Activated CD4-positive, alpha-beta memory T cell treated with anti-CD3 and anti-CD28 coated beads, Interleukin-2, amount 10 ng/mL, durations not matched to agents 7 days and 5 days (primary cell): ENCODE results near the gene EXOC6B. TPM values are rescaled to one million over a fixed set of nuclear protein-coding genes. Genes with fewer than 3 reads are reported as not detected.

Experiments
- CTCF ChIA-PET: fragments of 350-600 bp; sonication (Branson Sonifier 250); formaldehyde crosslinking; loops from one replicate; lab custom pipeline; 2021; ENCODE audit warnings: antibody characterized with exemption, inconsistent platforms; lab: Charles Lee
- POLR2A ChIA-PET: fragments of 350-600 bp; sonication (Branson Sonifier 250); formaldehyde crosslinking; loops from one replicate; lab custom pipeline; 2021; ENCODE audit warnings: antibody characterized with exemption; lab: Charles Lee
- DNase-seq: peaks from one replicate; pipeline ENCODE4 v3.0.0-alpha.2; 2020
- H3K27ac Mint-ChIP-seq: one replicate; pipeline ENCODE4 v1.8.0; 2021; ENCODE audit warnings: mild to moderate bottlenecking, mixed read lengths
- H3K27me3 Mint-ChIP-seq: one replicate; pipeline ENCODE4 v1.8.0; 2021; ENCODE audit warnings: mixed read lengths
- H3K36me3 Mint-ChIP-seq: one replicate; pipeline ENCODE4 v1.8.0; 2021; ENCODE audit warnings: low read depth, mixed read lengths
- H3K4me1 Mint-ChIP-seq: one replicate; pipeline ENCODE4 v1.8.0; 2021; ENCODE audit warnings: mixed read lengths
- H3K4me3 Mint-ChIP-seq: one replicate; pipeline ENCODE4 v1.8.0; 2021; ENCODE audit warnings: mild to moderate bottlenecking, mixed read lengths
- H3K9me3 Mint-ChIP-seq: one replicate; pipeline ENCODE4 v1.8.0; 2021; ENCODE audit warnings: mixed read lengths
- total RNA-seq, 2 experiments: library from RNA; stranded (reverse); gene quantifications; one replicate each; pipeline ENCODE4 v1.2.3, GENCODE V29; 2021

EXOC6B gene
- total RNA-seq, 2 experiments from 2014 or later, result 18.7 to 24.2 TPM

DNA sequence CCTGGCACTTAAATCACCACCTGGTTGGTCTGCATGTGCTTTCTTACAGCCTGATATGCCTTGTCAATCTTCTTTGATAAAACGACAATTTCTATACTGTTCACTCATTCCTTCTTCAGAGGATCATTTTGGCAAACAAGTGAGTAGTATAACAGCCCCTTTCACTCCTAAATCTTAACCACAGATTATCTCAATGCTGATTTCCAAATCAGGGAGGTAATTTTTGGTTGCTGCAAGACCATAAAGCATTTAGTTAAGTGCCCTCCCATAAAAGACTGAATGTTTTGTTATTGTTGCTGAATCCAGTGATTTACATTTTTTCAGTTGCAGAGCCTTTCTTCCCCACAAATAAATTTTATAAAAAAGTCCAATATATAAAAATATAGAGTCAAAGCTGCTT lies 549.0 kb downstream of the EXOC6B start:
- ChIA-PET POLR2A (no interaction called here), CTCF (no interaction called here)
- Mint-ChIP-seq H3K9me3 (no peaks in the 10 kb centered on the region), H3K27me3 (no peaks in the 10 kb centered on the region), H3K4me3 (no peak overlapping the region), H3K36me3 (no peaks in the 10 kb centered on the region), H3K4me1 (no peaks in the 10 kb centered on the region), H3K27ac (no peak overlapping the region)
- no peak for DNase-seq

DNA sequence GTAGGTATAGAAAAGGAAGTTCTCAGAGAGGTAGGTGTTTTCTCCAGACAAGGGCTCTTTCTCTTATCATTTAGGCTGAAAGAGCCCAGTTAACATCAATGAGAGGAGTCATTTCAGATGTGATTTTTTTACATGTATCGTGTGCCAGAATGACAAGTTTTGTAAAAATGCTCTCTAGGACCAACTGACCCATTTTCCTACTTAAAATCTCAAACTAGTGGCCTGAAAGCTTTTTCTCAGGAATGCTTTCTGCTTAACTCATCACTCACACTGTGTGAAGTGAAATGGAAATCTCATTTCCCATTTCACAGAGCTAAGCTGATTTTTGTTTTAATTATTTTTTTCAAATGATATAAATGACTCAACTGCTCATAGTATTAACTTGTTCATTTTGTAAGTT lies 549.5 kb downstream of the EXOC6B start:
- Mint-ChIP-seq H3K4me1 (no peaks in the 10 kb centered on the region), H3K9me3 (no peaks in the 10 kb centered on the region), H3K36me3 (no peaks in the 10 kb centered on the region), H3K4me3 (no peak overlapping the region), H3K27me3 (no peaks in the 10 kb centered on the region), H3K27ac (no peak overlapping the region)
- no peak for DNase-seq
- POLR2A ChIA-PET, result no interaction called here
- CTCF ChIA-PET, result no interaction called here

DNA sequence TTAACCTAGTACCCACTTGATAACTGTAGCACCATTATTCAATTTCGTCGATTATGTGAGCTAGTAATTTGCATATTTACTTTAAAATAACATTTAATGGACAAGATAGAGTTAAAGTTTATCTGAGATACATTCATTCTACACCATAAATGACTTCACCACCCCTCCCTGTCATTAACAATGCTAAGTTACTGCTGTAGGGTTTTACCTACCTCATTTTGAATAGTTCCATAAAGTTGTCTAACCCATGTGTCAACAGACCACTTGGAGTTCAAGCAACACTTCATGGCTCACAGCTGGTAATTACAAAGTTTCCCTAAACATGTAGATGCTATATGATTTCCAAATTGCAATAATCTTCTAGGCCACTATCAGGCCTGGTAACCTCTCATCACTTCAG lies 550.7 kb downstream of the EXOC6B start:
- Mint-ChIP-seq H3K27me3 (no peaks in the 10 kb centered on the region), H3K36me3 (no peaks in the 10 kb centered on the region), H3K9me3 (no peaks in the 10 kb centered on the region), H3K4me3 (no peak overlapping the region), H3K27ac (no peak overlapping the region), H3K4me1 (no peaks in the 10 kb centered on the region)
- DNase-seq, result no peak
- ChIA-PET POLR2A (no interaction called here), CTCF (no interaction called here)

DNA sequence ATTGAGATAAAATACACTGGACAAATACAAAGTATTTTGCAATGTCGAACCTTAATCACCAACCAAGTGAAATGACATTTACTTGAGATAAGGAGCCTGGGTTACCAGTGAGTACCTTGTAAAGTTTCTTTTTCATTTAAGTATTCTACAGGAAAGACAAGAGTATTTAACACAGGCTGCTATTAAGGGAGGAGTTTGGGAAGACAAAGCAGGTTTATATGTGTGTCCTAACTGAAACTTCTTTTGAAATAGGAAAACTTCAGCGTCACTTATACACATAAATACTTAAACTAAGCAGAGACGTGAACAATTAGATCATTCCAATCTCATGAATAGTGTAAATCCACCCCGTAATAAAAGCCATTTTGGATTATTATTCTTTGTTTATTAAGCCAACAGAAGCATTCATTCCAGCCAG lies 551.4 kb downstream of the EXOC6B start:
- Mint-ChIP-seq H3K36me3 (no peaks in the 10 kb centered on the region), H3K9me3 (no peaks in the 10 kb centered on the region), H3K27ac (no peak overlapping the region), H3K4me3 (no peak overlapping the region), H3K4me1 (no peaks in the 10 kb centered on the region), H3K27me3 (no peaks in the 10 kb centered on the region)
- ChIA-PET POLR2A (no interaction called here), CTCF (no interaction called here)
- no peak for DNase-seq

DNA sequence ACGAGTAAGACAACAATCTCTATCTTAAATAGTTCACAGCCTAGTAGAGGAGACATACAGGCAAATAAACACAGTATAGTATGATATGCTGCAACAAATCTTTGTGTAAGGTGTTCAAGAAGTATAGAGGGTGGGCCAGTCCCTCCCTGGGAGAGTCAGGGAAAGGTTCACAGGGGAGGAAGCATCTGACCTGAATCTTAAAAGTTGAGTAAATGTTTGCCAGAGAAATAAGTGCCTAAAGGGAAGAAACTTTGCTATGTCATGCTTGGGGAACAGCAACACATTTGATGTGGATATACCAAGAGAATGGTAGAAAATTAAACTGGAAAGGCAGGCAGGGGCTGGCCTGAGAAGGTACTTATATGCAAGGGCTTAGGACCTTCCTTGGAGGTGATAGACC lies 552.4 kb downstream of the EXOC6B start:
- CTCF ChIA-PET, result no interaction called here
- POLR2A ChIA-PET, result no interaction called here

DNA sequence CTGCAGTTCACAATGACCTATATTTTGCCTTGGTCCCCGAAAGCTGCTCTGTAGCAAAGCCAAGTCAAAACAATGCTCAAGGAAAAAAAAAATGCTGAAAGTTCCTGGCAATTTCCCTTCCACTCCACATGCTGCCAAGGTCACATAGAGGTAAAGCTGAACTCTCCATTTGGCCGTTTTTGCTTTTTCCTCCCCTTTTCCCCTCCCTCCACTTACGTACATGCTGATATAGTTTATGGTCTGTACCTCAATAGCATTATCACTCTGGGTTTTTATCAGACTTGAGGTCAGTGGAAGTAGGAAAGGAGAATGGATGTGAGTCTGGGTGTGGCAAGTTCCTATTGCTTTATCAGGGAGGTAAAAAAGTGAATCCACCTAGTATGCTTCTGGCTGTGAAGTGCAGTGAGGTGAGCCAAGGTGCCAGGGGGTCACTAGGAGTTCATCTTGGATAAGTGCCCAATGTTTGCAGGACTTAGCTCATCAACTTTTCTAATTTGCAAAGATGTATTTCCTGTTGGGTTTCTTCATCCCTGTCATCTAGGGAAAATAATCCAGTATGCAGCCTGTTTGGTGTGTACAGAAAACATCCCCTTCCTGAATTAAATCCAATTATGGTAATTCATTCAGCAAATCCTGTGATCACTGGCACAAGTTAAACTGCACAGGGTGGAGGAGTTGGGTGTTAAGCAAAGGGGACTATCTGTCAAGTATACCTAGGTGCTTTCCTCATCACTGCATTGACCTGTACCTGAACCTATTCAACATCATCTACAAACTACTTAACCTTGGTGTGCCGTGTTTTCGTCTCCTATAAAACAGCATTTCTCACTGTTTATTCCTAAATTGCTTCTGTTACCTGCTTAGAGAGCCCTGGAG lies 553.8 kb downstream of the EXOC6B start:
- DNase-seq, result no peak
- no peaks in the 10 kb centered on the region for H3K27me3 Mint-ChIP-seq
- no peak overlapping the region for H3K4me3 Mint-ChIP-seq
- H3K4me1 Mint-ChIP-seq, result no peaks in the 10 kb centered on the region
- POLR2A ChIA-PET, result no interaction called here
- H3K9me3 Mint-ChIP-seq, result peaks cover 2% of the 10 kb centered on the region
- CTCF ChIA-PET, result no interaction called here
- no peak overlapping the region for H3K27ac Mint-ChIP-seq
- no peaks in the 10 kb centered on the region for H3K36me3 Mint-ChIP-seq

More for the DNA sequence above, 552.4 kb downstream of the EXOC6B start:
- Mint-ChIP-seq H3K36me3 (no peaks in the 10 kb centered on the region), H3K27ac (no peak overlapping the region), H3K4me1 (no peaks in the 10 kb centered on the region), H3K9me3 (no peaks in the 10 kb centered on the region), H3K4me3 (no peak overlapping the region), H3K27me3 (no peaks in the 10 kb centered on the region)
- no peak for DNase-seq

DNA sequence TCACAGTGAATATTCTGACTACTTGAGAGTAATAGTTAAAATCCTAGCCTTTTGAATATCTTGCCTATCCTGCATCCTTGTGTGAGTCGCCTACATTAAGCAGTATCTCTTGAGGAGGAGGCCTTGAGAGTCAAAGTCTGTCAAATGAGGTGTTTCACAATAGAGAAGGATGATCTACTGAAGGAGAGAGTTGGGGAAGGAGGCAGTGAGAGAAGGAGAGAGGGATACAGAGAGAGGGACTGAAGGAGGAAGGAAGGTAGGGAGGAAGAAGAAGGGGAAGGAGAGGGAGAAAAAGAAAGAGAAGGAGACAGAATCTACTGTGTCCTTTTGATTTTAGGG lies 554.6 kb downstream of the EXOC6B start:
- no peaks in the 10 kb centered on the region for H3K27me3 Mint-ChIP-seq
- H3K36me3 Mint-ChIP-seq, result no peaks in the 10 kb centered on the region
- ChIA-PET POLR2A (no interaction called here), CTCF (no interaction called here)
- H3K9me3 Mint-ChIP-seq, result peaks cover 2% of the 10 kb centered on the region
- H3K27ac Mint-ChIP-seq, result no peak overlapping the region
- DNase-seq, result no peak
- H3K4me1 Mint-ChIP-seq, result no peaks in the 10 kb centered on the region
- no peak overlapping the region for H3K4me3 Mint-ChIP-seq

GRCh38 chr2:72270556-72271275 lies 555.1 kb downstream of the EXOC6B start:
- no peak for DNase-seq
- POLR2A ChIA-PET, result no interaction called here
- no peaks in the 10 kb centered on the region for H3K27me3 Mint-ChIP-seq
- H3K9me3 Mint-ChIP-seq, result peaks cover 2% of the 10 kb centered on the region
- H3K4me1 Mint-ChIP-seq, result no peaks in the 10 kb centered on the region
- H3K27ac Mint-ChIP-seq, result no peak overlapping the region
- H3K4me3 Mint-ChIP-seq, result no peak overlapping the region
- no peaks in the 10 kb centered on the region for H3K36me3 Mint-ChIP-seq
- CTCF ChIA-PET, result no interaction called here

DNA sequence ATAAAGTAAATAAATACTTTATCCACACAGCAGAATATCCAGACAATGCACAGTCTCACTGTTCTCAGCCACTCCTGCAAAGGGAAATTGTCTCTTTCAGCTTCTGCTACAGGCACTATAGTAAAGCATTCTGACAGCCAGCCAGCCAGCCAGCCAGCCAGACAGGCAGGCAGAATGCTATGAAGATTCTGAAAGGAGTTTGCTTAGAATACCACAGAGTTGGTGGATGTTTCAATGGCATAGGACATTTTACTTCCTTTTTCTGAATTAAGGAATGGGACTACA lies 562.1 kb downstream of the EXOC6B start:
- no peak for DNase-seq
- Mint-ChIP-seq H3K36me3 (no peaks in the 10 kb centered on the region), H3K27me3 (no peaks in the 10 kb centered on the region), H3K4me3 (no peak overlapping the region), H3K4me1 (no peaks in the 10 kb centered on the region), H3K27ac (no peak overlapping the region), H3K9me3 (peaks cover 6% of the 10 kb centered on the region)
- ChIA-PET POLR2A (no interaction called here), CTCF (no interaction called here)

DNA sequence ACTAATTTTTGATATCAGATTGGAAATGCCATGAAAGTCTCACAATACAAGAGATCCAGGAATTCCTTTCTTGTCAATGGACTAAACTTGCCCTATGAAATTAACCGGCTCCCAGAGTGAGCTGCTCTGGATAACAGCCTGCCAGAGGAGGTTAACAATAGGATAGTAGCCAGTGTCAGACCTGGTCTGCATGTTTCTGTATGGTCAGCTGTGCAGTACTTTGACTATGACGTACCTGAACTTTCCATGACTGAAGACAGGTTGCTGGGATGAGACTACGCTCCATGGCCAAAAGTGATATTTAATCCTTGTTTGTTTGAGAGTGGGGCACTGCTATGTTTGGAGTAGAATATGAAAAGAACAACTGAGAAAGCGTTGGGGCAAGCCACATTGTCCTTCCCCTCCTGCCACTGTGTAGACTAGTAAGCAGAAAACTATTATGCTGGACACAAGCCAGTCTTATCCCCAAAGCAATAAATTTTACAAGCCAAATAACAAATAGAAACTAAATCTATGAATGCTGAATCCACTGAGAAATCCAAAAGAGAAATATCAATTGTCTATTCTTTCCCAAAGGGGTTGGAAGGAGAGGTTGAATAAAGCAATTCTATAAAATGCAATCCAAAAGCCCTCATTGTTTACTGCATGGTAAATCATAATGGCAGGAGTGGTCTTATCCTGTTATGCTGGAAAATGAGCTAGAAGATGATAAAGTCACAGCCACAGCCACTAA lies 562.6 kb downstream of the EXOC6B start:
- DNase-seq, result no peak
- H3K9me3 Mint-ChIP-seq, result peaks cover 6% of the 10 kb centered on the region
- H3K27me3 Mint-ChIP-seq, result no peaks in the 10 kb centered on the region
- POLR2A ChIA-PET, result no interaction called here
- H3K36me3 Mint-ChIP-seq, result no peaks in the 10 kb centered on the region
- H3K4me3 Mint-ChIP-seq, result no peak overlapping the region
- H3K27ac Mint-ChIP-seq, result no peak overlapping the region
- CTCF ChIA-PET, result no interaction called here
- H3K4me1 Mint-ChIP-seq, result no peaks in the 10 kb centered on the region

DNA sequence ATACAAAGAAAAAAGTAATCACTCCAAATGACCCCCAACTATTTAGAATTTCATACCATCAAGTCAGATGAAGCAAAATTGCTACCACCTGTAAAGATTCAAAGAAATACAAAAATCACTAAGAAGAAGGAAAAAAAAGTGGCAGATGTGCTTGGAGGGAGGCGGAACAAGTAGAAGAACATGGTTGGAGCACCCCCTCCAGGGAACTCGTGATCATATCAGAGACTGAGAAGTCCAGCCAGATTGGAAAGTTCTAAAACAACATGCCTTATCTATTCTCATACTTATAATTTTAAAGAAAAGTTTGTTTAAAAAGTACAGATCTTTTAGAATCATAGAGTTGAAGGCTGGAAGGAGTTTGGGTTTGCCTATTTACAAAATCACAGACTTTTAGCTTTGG lies 564.8 kb downstream of the EXOC6B start:
- Mint-ChIP-seq H3K36me3 (no peaks in the 10 kb centered on the region), H3K9me3 (peaks cover 4% of the 10 kb centered on the region), H3K27me3 (no peaks in the 10 kb centered on the region), H3K4me1 (no peaks in the 10 kb centered on the region), H3K27ac (no peak overlapping the region), H3K4me3 (no peak overlapping the region)
- DNase-seq, result no peak
- ChIA-PET CTCF (no interaction called here), POLR2A (no interaction called here)

- DNase-seq, result no peak
- H3K27ac Mint-ChIP-seq, result no peak overlapping the region
- H3K4me1 Mint-ChIP-seq, result no peaks in the 10 kb centered on the region
- H3K9me3 Mint-ChIP-seq, result peaks cover 3% of the 10 kb centered on the region
- POLR2A ChIA-PET, result no interaction called here
- no peaks in the 10 kb centered on the region for H3K27me3 Mint-ChIP-seq
- H3K4me3 Mint-ChIP-seq, result no peak overlapping the region
- H3K36me3 Mint-ChIP-seq, result no peaks in the 10 kb centered on the region
- CTCF ChIA-PET, result no interaction called here
These were observed 570.3 kb downstream of the EXOC6B start for GRCh38 chr2:72255540-72255939.

GRCh38 chr2:72254831-72255451 lies 570.9 kb downstream of the EXOC6B start:
- Mint-ChIP-seq H3K36me3 (no peaks in the 10 kb centered on the region), H3K27me3 (no peaks in the 10 kb centered on the region), H3K9me3 (peaks cover 3% of the 10 kb centered on the region), H3K4me3 (no peak overlapping the region), H3K4me1 (no peaks in the 10 kb centered on the region), H3K27ac (no peak overlapping the region)
- CTCF ChIA-PET, result no interaction called here
- DNase-seq, result no peak
- POLR2A ChIA-PET, result no interaction called here
